Activated naive CD4-positive, alpha-beta T cell treated with anti-CD3 and anti-CD28 coated beads for 36 hours (primary cell): ENCODE results near the gene PODXL. TPM values are rescaled to one million over a fixed set of nuclear protein-coding genes. Genes with fewer than 3 reads are reported as not detected.

ENCODE experiments used
- CTCF ChIA-PET: fragments of 350-600 bp; sonication (Branson Sonifier 250); formaldehyde crosslinking; loops from one replicate; lab custom pipeline; 2021; ENCODE audit warnings: antibody characterized with exemption; lab: Charles Lee
- DNase-seq: peaks from one replicate; pipeline ENCODE4 v3.0.0-alpha.2; 2020
- H3K27ac Mint-ChIP-seq: one replicate; pipeline ENCODE4 v1.8.0; 2021; ENCODE audit warnings: mild to moderate bottlenecking, mixed read lengths
- H3K27me3 Mint-ChIP-seq: one replicate; pipeline ENCODE4 v1.8.0; 2021; ENCODE audit warnings: low read depth, mixed read lengths
- H3K36me3 Mint-ChIP-seq: one replicate; pipeline ENCODE4 v1.8.0; 2021; ENCODE audit warnings: low read depth, mixed read lengths
- H3K4me1 Mint-ChIP-seq: one replicate; pipeline ENCODE4 v1.8.0; 2021; ENCODE audit warnings: low read depth, mixed read lengths
- H3K4me3 Mint-ChIP-seq: one replicate; pipeline ENCODE4 v1.8.0; 2021; ENCODE audit warnings: mild to moderate bottlenecking, moderate library complexity, mixed read lengths
- H3K9me3 Mint-ChIP-seq: one replicate; pipeline ENCODE4 v1.8.0; 2021; ENCODE audit warnings: mixed read lengths
- intact Hi-C: fragments of 100-400 bp; cut with micrococcal nuclease; formaldehyde crosslinking; loops from one replicate; pipeline ENCODE4 v1.15.1; 2023
- total RNA-seq, 2 experiments: library from RNA; stranded (reverse); gene quantifications; one replicate each; pipeline ENCODE4 v1.2.3, GENCODE V29; 2021

The PODXL gene
- total RNA-seq, 2 experiments from 2014 or later: 0.98 to 1.8 TPM

DNA sequence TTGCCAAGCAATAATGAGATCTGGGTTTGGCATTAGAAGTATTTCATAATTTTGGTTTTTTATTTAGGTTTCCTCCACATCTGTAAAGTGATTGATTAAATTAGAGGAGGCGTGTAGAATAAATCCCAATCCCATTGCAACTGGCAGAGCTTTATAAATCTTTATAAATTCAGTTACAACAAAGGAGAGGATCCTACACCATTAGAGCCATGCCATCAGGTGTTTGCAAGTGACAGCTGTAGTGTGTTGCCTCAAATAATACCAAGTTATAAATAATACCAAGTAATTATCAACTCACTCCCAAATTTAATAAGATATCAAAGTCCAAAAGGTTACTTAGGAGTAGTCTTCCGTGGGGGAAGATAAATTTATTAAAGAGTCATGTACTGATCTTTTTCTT lies 62.2 kb downstream of the PODXL start:
- H3K27ac Mint-ChIP-seq: no peak overlapping the region
- H3K36me3 Mint-ChIP-seq: peaks cover 7% of the 10 kb centered on the region
- H3K4me1 Mint-ChIP-seq: no peaks in the 10 kb centered on the region
- H3K9me3 Mint-ChIP-seq: no peaks in the 10 kb centered on the region
- H3K4me3 Mint-ChIP-seq: no peak overlapping the region
- DNase-seq: no peak
- CTCF ChIA-PET: interaction anchor here (5.5 kb wide), 1 partner anchor 19 kb away, joined by 25 read pairs; no protein-coding TSS in a partner anchor
- no peaks in the 10 kb centered on the region for H3K27me3 Mint-ChIP-seq
- intact Hi-C loops: no loop called here

DNA sequence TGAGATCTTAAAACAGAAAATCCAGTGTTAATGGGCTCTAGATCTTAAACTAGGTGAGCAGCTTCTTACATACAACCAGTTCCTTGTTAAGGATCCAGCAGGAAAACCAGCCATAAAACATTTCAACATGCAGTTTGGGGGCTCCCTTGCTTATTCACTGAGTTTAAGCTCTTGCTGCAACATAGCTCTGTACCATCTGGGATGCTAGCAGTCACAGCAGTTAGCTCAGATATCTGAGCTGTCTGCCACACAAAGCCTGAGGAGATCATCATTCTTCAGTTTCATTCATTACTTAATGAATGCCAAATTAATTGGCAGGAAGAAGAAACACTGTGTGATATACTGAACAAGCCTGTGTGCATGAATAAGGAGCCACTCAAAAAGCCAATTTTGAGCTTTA lies 62.8 kb downstream of the PODXL start:
- intact Hi-C loops: no loop called here
- Mint-ChIP-seq H3K4me1 (no peaks in the 10 kb centered on the region), H3K27ac (no peak overlapping the region), H3K9me3 (no peaks in the 10 kb centered on the region), H3K27me3 (no peaks in the 10 kb centered on the region), H3K36me3 (peaks cover 7% of the 10 kb centered on the region), H3K4me3 (no peak overlapping the region)
- DNase-seq: no peak
- CTCF ChIA-PET: interaction anchor here (5.5 kb wide), 1 partner anchor 20 kb away, joined by 25 read pairs; no protein-coding TSS in a partner anchor

DNA sequence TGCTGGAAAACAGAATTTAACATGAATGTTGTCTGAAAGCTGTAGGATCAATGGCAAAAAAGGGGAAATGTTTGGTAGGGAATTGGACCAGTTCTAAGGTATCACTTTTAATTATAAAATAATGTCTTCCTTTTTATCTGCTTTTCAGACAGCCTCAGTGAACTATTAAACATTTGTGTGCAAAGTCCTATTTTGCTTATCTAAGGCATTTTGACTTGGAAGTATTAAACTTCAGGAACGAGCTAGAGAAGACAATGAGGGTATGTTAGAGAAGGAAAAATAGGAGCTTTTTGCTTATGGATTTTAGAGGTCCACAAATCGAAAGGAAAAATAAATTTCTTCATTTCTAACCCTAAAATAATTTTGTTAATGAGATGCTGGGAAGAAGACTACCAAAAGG lies 63.3 kb downstream of the PODXL start:
- Mint-ChIP-seq H3K27me3 (no peaks in the 10 kb centered on the region), H3K4me3 (no peak overlapping the region), H3K9me3 (no peaks in the 10 kb centered on the region), H3K36me3 (peaks cover 7% of the 10 kb centered on the region), H3K27ac (no peak overlapping the region), H3K4me1 (no peaks in the 10 kb centered on the region)
- intact Hi-C loops: no loop called here
- CTCF ChIA-PET: interaction anchor here (1.7 to 5.5 kb wide), 2 partner anchors 14 to 20 kb away, joined by 7 to 25 read pairs; no protein-coding TSS in a partner anchor
- DNase-seq: no peak

DNA sequence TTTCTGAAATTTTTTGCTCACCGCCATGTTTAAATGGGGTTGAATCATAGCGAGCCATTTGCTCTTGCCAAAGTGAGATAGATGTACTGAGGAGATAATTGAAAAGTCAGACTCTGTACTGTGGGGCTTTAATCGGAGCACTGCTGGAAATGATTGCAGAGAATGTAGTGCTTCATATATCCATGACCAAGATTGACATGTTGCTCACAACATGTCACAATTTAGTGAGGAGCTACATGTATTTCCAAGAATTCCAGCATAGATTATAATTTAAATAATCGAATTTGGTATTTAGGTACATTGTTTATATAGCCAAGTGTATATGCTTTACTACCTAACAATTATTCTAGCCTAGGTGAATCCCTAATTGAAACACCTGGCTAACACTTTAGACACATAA lies 66.5 kb downstream of the PODXL start:
- intact Hi-C loops: no loop called here
- CTCF ChIA-PET: interaction anchor here (5.5 kb wide), 1 partner anchor 23 kb away, joined by 25 read pairs; no protein-coding TSS in a partner anchor
- Mint-ChIP-seq H3K9me3 (no peaks in the 10 kb centered on the region), H3K27me3 (no peaks in the 10 kb centered on the region), H3K4me1 (no peaks in the 10 kb centered on the region), H3K4me3 (no peak overlapping the region), H3K36me3 (peaks cover 4% of the 10 kb centered on the region), H3K27ac (no peak overlapping the region)
- no peak for DNase-seq

DNA sequence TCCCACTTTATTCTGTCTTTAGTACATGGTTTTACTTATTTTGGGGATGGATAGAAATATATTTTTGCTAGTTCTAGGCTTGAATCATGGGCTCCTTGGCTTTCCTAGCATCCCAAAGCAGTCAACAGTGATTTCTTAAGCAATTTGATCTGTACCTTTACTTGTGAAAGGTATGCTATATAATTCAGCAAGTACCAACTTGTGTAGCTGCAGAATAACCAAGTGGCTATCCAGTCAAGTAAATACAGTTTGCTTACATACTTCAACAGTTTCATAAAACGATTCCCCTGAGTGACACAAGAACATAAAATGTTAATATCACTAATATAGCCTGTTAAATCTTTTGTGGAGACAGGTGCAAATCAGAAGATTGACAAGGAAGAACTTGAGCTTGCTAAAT lies 67.2 kb downstream of the PODXL start:
- Mint-ChIP-seq H3K36me3 (peaks cover 4% of the 10 kb centered on the region), H3K27me3 (no peaks in the 10 kb centered on the region), H3K4me1 (no peaks in the 10 kb centered on the region), H3K27ac (no peak overlapping the region), H3K9me3 (no peaks in the 10 kb centered on the region), H3K4me3 (no peak overlapping the region)
- intact Hi-C loops: no loop called here
- no peak for DNase-seq
- CTCF ChIA-PET: interaction anchor here (1.1 to 5.5 kb wide), 2 partner anchors 12 to 24 kb away, joined by 4 to 25 read pairs; no protein-coding TSS in a partner anchor

DNA sequence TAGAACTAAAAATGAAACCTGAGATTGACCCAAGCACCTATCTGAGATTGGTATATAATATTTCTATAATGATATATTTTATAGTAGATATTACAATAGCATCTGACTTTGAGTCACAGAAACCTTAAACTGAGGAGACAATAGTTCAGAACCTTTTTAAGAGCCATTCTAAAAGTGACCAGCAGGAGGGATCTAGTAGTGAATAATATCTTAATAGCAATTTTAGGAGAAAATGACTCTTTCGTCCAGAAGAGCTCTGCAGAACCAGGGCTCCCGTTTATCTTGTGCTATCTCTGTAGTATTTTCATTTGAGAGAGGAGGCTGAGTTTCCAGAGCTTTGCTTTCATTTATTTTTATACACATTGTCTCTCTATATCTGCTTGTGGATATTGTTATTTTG lies 68.1 kb downstream of the PODXL start:
- Mint-ChIP-seq H3K27ac (no peak overlapping the region), H3K4me3 (no peak overlapping the region), H3K4me1 (no peaks in the 10 kb centered on the region), H3K36me3 (peaks cover 6% of the 10 kb centered on the region), H3K27me3 (no peaks in the 10 kb centered on the region), H3K9me3 (no peaks in the 10 kb centered on the region)
- CTCF ChIA-PET: interaction anchor here (1.1 kb wide), 1 partner anchor 13 kb away, joined by 4 read pairs; no protein-coding TSS in a partner anchor
- intact Hi-C loops: no loop called here
- no peak for DNase-seq

DNA sequence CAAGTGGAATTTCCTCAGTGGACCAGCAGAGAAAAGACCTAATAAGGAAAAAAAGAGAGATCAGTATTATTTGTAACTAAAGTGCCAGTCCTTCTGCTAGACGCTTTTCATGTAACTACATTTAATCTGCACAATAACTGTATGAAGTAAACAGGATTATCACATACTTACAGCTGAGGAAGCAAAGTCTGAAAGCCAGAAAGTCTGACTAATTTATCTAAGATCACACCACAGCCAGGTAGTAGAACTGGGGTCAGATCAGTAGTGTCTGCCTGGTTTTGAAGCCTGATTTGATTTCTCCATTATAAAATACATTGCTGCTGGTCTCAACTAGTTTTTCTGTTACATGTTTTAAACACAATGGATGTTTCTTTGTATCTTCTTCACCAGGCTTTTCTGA lies 69.2 kb downstream of the PODXL start:
- H3K9me3 Mint-ChIP-seq: no peaks in the 10 kb centered on the region
- peaks cover 6% of the 10 kb centered on the region for H3K36me3 Mint-ChIP-seq
- no peak overlapping the region for H3K27ac Mint-ChIP-seq
- H3K4me1 Mint-ChIP-seq: no peaks in the 10 kb centered on the region
- intact Hi-C loops: no loop called here
- CTCF ChIA-PET: interaction anchor here (0.9 to 1.3 kb wide), 2 partner anchors 14 to 333 kb away, joined by 3 read pairs; no protein-coding TSS in a partner anchor
- H3K4me3 Mint-ChIP-seq: no peak overlapping the region
- no peak for DNase-seq
- no peaks in the 10 kb centered on the region for H3K27me3 Mint-ChIP-seq

DNA sequence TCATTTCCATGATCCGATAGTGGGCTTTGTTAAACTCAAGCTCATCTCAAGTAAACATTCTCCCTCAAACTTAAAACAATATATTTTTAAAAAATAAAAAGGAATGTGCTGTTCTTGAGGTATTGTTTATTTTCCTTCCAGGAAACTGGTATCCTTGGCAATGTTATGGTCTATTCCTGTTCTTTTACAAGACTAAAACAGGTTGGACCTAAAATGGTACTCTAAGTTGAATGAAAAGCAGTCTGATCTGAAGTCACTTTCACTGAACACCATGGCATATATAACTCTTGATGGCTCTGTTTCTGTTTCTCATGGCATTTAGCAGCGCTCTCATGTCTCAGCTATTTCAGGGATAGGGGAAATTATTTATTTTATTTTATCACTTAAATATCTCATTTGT lies 70.1 kb downstream of the PODXL start:
- intact Hi-C loops: no loop called here

DNA sequence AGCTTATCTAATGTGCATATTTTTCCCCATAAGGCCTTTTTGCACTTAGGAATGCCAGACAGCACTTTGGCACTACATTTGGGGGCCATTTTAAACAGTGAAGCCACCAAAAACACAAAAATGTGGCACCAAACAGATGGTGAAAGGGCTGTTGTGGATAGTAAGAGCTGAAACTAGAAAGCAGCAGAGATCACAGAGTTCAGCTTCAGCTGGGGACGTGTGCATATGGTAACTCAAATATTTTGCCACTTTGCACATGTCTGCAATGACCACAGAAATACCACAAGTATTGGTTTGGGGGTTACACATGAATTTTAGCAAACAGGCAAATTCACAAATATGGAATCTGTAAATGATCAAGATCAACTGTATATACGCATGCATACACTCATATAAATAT lies 72.8 kb downstream of the PODXL start:
- Mint-ChIP-seq H3K9me3 (no peaks in the 10 kb centered on the region), H3K27me3 (no peaks in the 10 kb centered on the region), H3K4me1 (no peaks in the 10 kb centered on the region), H3K36me3 (peaks cover 6% of the 10 kb centered on the region), H3K27ac (no peak overlapping the region), H3K4me3 (no peak overlapping the region)
- CTCF ChIA-PET: interaction anchor here (0.7 to 1.0 kb wide), 2 partner anchors 17 to 30 kb away, joined by 3 read pairs; no protein-coding TSS in a partner anchor
- DNase-seq: no peak
- intact Hi-C loops: no loop called here

More for the DNA sequence above, 70.1 kb downstream of the PODXL start:
- H3K27ac Mint-ChIP-seq: no peak overlapping the region
- no peaks in the 10 kb centered on the region for H3K4me1 Mint-ChIP-seq
- no peaks in the 10 kb centered on the region for H3K27me3 Mint-ChIP-seq
- DNase-seq: no peak
- H3K36me3 Mint-ChIP-seq: peaks cover 6% of the 10 kb centered on the region
- CTCF ChIA-PET: interaction anchor here (0.7 to 1.3 kb wide), 2 partner anchors 15 to 240 kb away, joined by 3 read pairs; no protein-coding TSS in a partner anchor
- H3K9me3 Mint-ChIP-seq: no peaks in the 10 kb centered on the region
- H3K4me3 Mint-ChIP-seq: no peak overlapping the region

DNA sequence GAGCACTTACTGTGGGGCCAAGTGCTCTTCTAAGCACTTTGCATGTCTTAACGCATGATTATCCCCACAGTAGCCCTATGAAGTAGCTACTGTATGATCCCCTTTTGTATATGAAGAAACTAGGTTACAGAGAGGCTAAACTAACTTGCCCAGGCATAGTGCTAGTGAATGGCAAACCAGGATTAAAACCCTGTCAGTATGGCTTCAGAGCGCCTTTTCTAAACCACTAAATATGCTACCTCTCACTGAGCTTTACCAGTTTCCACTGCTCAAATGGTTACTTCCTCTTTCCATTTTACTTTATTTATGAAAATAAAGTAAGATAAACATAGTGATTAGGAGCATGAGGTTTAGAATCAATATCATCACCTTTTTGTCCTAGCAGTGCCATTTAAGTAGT lies 73.6 kb downstream of the PODXL start:
- intact Hi-C loops: no loop called here
- Mint-ChIP-seq H3K9me3 (no peaks in the 10 kb centered on the region), H3K36me3 (peaks cover 6% of the 10 kb centered on the region), H3K27me3 (no peaks in the 10 kb centered on the region), H3K4me3 (no peak overlapping the region), H3K4me1 (no peaks in the 10 kb centered on the region), H3K27ac (no peak overlapping the region)
- no peak for DNase-seq
- CTCF ChIA-PET: interaction anchor here (0.6 to 1.0 kb wide), 2 partner anchors 18 to 232 kb away, joined by 3 read pairs; no protein-coding TSS in a partner anchor

DNA sequence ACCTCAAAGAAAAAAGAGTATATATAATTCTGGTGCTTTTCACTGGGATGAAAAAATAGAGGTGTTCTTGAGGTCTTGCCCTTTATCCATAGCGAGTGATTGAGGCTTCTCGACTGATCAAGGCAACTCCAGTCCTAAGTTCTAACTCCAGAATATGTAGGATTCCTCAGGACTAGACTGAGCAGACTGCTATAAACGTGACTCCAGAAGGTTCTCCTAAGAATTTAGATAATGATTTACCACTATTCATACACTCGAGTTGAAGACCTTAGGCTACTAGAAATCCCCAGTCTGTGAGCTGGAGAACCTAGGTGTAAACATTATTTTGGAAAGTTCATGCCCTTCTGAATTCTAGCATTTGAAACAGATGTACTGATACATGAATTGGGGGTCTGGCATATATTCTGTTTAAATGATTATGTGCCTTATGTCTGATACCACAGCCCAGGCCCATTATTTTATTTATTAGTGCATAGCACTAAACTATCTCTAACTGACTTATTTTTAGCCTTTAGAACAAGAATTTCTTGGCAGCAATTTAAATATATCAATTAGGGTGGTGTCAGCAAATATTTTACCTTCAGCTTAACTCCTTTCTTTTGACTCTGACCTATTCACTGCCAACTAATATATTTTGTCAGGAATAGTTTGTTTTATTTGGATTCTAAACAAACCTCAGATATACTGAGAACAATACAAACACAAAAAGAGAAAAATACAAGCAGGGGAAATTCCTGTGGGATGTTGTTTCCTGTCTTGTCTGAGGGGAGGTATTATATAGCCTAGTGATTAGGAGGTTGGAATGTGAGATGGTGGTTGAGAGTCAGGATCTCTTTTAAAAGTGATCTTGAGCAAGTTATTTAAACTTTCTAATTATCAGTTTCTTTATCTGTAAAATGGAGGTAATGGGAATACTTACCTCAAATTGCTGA lies 75.8 kb downstream of the PODXL start:
- H3K27ac Mint-ChIP-seq: no peak overlapping the region
- H3K4me1 Mint-ChIP-seq: no peaks in the 10 kb centered on the region
- H3K9me3 Mint-ChIP-seq: no peaks in the 10 kb centered on the region
- CTCF ChIA-PET: no interaction called here
- no peaks in the 10 kb centered on the region for H3K27me3 Mint-ChIP-seq
- DNase-seq: no peak
- intact Hi-C loops: no loop called here
- peaks cover 4% of the 10 kb centered on the region for H3K36me3 Mint-ChIP-seq
- no peak overlapping the region for H3K4me3 Mint-ChIP-seq

DNA sequence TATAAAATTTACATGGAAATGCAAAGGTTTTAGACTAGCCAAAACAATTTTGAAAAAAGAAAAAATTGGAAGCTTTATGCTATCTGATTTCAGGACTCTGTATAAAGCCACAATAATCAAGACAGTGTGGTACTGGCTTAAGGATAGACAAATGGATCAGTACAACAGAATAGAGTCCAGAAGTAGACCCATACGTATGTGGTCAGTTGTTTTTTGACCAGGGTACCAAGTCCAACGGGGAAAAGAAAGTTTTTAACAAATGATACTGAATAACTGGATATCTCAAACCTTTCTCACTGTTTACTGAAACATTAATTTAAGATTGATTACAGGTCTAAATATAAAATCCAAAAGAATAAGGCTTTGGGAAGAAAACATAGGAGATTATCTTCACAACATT lies 79.7 kb downstream of the PODXL start:
- peaks cover 16% of the 10 kb centered on the region for H3K36me3 Mint-ChIP-seq
- H3K9me3 Mint-ChIP-seq: no peaks in the 10 kb centered on the region
- CTCF ChIA-PET: no interaction called here
- H3K4me3 Mint-ChIP-seq: no peak overlapping the region
- H3K4me1 Mint-ChIP-seq: no peaks in the 10 kb centered on the region
- intact Hi-C loops: no loop called here
- H3K27me3 Mint-ChIP-seq: no peaks in the 10 kb centered on the region
- DNase-seq: no peak
- no peak overlapping the region for H3K27ac Mint-ChIP-seq
